NCI-H146 (cell line): ENCODE measurements around the gene TBX10.
"Not testable (repeated sequence)": the region's sequence is repeated elsewhere in the genome, so short reads cannot be mapped to it uniquely, and the experiment has no call there.

ENCODE experiments used
- DNase-seq: peaks from one replicate; lab custom pipeline; 2025; lab: John Stamatoyannopoulos, UW

Gene TBX10

DNA sequence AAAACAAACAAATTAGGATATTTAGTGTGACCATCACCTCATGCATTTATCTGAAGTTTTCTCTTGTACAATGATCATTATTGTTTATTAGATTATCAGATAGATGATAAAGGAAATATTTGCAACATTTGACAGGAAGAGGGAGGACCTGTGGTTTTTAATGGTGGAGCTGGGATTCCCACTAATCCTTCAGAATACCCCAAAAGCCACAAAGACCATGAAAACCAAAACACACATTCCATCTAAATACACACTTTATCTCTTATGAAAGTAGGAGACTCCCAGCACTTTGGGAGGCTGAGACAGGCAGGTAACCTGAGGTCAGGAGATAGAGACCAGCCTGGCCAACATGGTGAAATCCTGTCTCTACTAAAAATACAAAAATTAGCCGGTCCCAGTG is 40.4 kb downstream of the TBX10 start:
- DNase-seq: no peak

GRCh38 chr11:67597963-67598362 is 41.6 kb downstream of the TBX10 start:
- DNase-seq: not testable (repeated sequence)

DNA sequence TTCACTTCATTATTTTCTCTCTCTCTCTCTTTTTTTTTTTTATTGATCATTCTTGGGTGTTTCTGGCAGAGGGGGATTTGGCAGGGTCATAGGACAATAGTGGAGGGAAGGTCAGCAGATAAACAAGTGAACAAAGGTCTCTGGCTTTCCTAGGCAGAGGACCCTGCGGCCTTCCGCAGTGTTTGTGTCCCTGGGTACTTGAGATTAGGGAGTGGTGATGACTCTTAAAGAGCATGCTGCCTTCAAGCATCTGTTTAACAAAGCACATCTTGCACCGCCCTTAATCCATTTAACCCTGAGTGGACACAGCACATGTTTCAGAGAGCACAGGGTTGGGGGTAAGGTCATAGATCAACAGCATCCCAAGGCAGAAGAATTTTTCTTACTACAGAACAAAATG is 42.1 kb downstream of the TBX10 start:
- not testable (repeated sequence) for DNase-seq

DNA sequence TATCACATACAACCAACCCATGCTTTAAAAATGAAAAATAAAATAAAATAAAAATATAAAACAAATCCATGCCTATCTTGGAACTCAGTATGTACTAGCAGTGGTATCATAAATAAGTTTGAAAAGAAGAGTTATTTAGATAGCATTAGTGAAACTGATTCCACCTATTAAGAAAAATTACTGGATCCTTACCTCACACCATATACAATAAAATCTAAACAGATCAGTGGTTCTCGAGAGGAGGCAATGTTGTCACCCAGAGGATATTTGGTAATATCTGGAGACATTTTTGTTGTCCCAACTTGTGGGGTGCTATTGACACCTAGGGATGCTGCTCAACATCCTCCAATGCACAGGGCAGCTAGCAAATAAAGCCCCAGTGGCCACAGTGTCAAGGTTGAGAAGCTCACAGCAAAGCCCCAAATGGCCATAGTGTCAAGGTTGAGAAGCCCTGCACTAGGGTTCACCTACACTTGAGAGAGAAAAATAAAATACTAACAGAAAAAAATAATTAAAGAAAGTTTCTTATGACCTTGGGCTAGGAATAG is 42.7 kb downstream of the TBX10 start:
- DNase-seq: no peak

GRCh38 chr11:67594480-67594879 is 45.1 kb downstream of the TBX10 start:
- no peak for DNase-seq

- DNase-seq: no peak
These were observed 46.0 kb downstream of the TBX10 start for GRCh38 chr11:67593565-67593905.

GRCh38 chr11:67592880-67593564 is 46.5 kb downstream of the TBX10 start:
- DNase-seq: no peak

DNA sequence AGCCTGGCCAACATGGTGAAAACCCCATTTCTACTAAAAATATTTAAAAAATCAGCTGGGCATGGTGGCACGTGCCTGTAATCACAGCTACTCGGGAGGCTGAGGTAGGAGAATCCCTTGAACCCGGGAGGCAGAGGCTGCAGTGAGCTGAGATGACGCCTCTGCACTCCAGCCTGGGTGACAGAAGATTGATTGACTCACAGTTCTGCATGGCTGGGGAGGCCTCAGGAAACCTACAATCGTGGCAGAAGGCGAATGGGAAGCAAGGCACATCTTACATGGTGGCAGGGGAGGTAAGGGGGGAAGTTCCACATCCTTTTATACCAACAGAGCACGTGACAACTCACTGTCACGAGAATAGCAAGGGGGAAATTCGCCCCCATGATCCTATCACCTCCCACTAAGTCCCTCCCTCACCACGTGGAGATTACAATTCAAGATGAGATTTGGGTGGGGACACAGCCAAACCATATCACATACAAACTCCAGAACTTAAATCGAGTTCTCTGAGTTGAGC is 50.6 kb downstream of the TBX10 start:
- not testable (repeated sequence) for DNase-seq

DNA sequence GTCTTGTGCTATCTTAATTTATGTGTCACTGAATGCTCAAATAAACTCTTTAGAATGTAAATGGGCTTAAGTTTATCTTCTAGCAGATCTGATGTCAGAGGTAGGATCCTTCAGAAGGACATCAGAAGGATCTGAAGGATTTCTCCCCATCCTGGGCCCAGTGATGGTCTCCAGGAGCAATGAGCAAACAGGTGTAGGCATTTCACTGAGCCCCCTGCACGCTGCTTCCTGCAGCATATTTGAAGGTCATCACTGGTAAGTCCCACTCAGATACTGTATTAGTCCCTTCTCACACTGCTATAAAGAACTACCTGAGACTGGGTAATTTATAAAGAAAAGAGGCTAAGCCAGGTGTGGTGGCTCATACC is 51.4 kb downstream of the TBX10 start:
- no peak for DNase-seq

- no peak for DNase-seq
These were observed 52.9 kb downstream of the TBX10 start for GRCh38 chr11:67586568-67587250.

GRCh38 chr11:67585911-67586310 is 53.7 kb downstream of the TBX10 start:
- peak; percentile 41 for DNase-seq

- no peak for DNase-seq
These were observed 54.4 kb downstream of the TBX10 start for GRCh38 chr11:67584881-67585873.

DNA sequence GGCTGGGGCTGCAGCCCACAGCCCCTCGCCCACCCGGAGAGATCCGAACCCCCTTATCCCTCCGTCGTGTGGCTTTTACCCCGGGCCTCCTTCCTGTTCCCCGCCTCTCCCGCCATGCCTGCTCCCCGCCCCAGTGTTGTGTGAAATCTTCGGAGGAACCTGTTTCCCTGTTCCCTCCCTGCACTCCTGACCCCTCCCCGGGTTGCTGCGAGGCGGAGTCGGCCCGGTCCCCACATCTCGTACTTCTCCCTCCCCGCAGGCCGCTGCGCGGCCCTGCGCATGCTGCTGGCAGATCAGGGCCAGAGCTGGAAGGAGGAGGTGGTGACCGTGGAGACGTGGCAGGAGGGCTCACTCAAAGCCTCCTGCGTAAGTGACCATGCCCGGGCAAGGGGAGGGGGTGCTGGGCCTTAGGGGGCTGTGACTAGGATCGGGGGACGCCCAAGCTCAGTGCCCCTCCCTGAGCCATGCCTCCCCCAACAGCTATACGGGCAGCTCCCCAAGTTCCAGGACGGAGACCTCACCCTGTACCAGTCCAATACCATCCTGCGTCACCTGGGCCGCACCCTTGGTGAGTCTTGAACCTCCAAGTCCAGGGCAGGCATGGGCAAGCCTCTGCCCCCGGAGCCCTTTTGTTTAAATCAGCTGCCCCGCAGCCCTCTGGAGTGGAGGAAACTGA is 55.2 kb downstream of the TBX10 start:
- DNase-seq: no peak

GRCh38 chr11:67583247-67584204 is 56.0 kb downstream of the TBX10 start, which contains the start of gene GSTP1:
Gene GSTP1 (plus strand): TSS chr11:67583812. CDS start chr11:67583844, 32 bp downstream.
- peak; percentile 36 for DNase-seq

GRCh38 chr11:67582011-67582410 is 57.6 kb downstream of the TBX10 start:
- no peak for DNase-seq

DNA sequence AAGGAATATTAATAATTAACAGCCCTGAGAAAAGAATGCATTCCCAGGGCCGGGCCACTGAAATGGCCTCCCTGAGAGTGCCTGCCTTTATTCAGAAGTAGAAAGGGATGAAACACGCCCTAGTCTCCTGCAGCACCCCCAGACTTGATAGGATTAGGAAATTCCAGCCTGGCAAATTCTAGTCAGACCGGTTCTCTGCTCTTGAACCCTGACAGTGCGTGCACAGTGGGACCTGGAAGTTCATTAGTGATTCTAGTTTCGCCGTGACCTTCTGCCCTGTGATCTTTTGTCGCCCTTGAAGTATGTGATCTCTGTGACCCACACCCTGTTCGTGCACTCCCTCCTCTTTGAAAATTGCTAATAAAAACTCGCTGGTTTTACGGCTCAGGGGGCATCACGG is 58.1 kb downstream of the TBX10 start:
- no peak for DNase-seq
